ENCODE data around the gene DMGDH.

DMGDH gene

DNA sequence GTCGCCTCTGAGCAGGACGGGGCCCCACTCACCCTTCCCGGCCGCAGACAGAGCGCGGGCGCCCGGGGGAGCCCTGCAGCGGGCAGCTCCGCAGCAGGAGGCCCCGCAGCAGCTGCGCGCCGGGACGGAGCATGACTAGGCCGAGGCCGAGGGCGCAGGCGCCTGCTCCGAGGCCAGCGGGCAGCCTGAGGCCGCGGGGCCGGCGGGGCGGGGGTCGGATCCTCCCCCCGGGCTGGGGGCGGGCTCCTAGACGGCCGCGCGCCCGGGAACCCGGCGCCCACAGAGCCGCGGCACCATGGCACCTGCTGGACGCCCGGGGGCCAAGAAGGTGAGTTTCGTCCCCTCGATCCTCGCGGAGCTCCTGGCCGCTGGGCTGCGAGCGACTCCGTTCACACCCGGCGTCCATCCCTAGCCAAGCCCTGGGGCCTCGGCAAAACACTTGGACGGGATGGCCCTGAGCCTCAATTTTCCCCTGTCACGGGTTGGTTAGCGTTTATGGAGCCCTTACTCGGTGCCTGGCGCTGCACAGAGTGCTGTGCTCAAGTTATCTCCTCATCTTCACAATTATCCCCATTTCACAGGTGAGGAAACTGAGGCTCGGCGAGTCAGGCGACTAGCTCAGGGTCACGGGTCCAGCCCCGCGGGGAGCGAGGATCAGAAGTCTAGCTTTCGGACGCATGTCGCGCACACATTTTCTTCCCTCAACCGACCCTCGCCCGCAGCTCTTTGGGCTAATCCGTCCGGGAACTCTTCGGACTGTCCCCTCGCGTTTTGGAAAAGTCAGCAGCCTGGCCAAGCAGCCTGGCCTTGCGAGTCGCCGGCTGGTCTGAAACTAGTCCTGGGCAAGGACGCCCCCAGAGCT lies at the start of gene DMGDH, which contains the start of gene BHMT2:
DMGDH (minus strand) TSS at position 187 of the 862 bp plus-strand sequence; CDS start at position 133, 54 bp downstream.
BHMT2 (plus strand) TSS at position 280 of the 862 bp plus-strand sequence; CDS start at position 296, 16 bp downstream.
- peak; percentile 50 to 74 for DNase-seq

DNA sequence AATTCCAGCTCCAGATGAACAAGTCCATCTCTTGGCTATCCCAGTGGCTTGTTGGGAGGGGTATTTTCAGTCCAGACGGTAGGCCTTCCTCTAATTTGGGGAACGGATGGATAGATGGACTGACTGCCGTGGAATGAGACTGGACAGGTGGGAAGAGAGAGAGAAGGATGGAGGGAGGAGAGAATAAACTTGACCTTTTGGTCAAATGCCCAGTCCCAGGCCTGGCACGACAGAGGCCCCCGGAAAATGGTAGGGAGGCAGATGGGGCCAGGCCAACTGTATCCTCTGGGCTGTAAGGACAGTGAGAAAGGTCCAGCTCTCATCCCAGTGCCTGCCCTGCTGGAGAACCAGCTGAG lies 43.2 kb upstream of the DMGDH start:
- DNase-seq: no peak

DNA sequence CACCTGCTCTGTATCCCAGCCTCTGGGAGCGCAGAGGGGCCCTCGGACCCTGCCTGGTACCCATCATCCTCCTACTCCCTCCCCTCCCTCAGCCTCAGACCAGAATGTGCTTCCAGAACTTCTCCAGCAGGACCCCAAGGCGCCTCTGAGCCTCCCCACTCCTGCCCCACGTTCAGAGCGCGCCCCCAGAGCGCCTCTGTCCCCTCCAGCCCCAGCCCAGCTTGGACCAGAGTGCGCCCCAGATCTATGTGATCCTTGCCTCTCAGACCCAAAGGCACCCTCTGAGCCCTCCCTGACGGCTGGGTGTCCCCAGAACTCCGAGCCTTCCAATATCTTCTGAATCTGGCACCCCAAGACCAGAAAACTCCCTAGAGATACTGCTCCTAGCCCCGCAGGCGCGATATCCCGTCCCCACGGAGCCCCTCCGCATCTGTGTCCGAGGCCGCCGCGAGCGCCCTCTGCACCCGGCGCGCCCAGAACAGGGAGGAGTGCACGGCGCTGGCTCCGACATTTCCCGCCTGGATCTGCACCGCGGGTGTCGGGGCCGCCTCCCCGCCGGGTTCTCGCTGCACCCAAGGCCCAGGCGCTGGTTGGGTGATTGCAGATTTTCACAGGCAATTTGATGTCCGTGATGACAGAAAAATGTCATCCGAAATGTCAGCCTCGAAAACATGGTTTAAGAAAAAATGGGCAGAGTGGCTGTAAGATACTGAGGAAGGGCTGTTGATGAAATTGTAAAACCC lies 42.7 kb upstream of the DMGDH start:
- DNase-seq: no peak

DNA sequence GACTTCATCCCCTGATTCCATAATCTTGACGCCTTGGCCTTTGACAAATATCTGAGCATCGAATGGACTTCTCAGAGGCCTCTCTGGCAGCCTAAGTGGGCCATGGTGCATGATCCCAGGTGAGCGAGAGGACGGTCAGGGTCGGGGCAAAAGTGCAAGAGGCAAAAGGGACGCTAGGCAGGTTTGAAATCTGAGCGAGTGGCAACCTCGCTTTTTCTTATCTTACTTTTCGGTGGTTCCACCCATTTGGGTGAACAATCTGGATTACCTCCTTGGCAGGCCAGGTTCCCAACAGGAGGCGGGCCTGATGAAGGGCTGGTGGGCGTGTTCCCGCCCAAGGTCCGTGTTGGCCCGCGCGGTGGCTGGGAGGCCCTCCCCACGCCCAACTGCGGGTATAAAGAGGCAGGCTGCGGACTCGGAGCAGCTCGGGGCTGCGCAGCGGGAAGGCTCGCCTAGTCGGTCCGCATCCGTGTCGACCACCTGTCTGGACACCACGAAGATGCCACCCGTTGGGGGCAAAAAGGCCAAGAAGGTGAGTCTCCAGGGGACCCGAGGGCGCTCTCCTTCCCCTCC lies 42.0 kb upstream of the DMGDH start, which contains the start of gene BHMT:
BHMT (plus strand) TSS at position 423 of the 573 bp plus-strand sequence; CDS start at position 500, 77 bp downstream.
- no peak for DNase-seq

DNA sequence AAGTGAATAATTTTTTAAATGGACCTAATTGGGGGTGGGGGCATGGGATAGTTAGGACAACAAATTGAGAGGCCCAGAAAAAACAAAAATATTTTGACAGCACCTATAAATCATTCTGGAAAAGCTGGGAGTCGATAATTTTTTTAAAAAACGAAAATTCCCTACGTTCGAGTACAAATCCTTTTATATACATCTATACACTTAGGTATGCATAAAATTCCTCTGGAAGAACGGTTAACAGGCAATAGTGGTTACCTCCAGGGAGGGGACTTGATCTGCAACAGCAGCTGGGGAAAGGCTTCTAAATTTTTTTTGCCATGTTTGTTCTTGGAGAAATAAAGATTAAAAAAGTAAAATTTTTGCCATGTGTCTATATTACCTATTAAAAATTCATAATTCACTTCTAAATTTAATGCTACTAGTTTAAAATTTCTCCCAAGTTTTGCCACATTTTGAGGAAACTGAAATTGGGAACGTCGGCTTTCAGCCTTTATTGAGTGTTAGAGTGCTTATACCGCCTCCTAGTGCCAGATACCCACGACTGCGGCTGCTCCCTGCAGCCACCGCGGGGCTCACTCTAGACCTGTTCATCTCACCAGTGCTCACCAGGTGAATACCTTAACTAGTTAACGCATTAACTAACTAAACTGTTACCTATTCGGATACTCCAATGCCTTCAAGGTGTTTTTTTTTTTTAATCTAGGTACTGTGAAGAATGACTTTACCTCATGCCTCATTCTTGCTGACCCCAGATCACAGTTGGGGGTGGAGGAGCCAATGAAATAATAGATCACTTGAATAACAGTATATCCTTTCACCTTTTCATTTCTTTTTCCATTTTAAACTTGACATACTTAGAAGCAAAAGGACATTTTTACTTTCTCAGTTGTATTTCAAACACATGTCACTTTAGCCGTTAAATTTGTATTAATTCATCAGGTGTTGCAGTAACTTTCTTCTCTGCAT lies 40.3 kb upstream of the DMGDH start:
- no peak for DNase-seq

DNA sequence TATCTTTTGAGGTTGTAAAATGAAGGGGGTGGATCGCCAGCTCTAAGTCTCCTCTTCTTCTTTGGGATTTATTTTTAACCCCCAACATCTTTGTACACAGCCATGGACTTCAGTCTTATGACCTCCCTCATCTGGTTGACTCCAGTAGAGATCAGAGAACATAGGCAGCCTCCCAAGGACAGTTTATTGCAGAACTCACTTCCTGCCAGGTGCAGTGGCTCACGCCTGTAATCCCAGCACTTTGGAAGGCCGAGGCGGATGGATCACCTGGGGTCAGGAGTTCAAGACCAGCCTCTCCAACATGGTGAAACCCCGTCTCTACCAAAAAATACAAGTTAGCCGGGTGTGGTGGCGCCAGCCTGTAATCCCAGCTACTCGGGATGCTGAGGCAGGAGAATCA lies 39.3 kb upstream of the DMGDH start:
- no peak for DNase-seq

DNA sequence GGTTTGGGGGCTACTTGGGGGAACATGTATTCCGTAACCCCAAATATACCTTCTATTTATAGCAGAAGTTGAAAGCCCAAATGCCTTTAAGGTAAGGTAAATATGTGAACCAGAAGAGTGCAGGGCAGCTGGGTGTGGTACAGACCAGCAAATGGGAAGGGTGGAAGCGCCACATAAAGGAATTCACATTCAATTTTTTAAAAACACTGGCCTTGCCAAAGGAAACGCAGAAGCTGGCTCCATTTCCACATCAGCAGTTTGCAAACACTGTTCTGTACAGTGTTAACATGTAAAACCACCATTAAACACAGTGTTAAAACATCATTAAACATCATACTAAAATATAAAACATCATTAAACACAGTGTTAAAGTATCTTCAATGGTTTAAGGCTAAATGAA lies 38.6 kb upstream of the DMGDH start:
- DNase-seq: no peak

DNA sequence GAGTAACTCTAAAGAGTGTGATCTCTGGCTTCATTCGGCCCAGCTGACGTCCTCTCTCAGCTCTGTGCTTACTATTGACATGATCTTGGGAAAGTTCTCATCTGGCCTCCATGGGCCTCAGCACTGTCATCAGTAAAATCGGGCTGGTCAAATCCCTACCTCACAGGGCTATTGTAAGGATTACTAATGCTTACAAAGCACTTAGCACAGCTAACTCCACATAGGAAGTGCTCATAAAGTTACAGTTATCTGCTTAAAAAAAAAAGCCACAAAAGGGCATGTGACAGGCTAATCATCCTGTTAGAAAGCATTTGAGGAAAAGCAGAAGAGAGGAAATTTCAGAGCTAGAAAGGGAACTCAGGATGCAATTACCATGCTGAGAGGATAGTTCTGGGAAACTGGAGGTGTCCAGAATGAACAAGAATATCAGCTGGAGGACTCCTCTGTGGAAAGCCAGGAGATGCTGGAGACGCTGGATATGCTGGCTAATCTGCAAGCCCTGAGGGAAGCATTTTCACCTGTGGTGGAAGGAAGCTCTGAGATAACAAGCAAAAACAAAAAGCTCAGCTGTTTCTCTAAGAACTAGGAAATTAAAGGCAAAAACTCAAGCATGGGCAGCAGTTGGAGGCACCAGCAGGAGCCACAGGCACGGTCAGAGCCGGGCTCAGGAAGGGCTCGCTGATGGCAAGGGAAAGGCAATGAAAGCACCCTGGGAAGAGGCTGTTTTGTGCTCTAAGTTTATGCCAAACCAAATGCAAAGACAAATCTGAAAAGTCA lies 37.7 kb upstream of the DMGDH start:
- DNase-seq: no peak

DNA sequence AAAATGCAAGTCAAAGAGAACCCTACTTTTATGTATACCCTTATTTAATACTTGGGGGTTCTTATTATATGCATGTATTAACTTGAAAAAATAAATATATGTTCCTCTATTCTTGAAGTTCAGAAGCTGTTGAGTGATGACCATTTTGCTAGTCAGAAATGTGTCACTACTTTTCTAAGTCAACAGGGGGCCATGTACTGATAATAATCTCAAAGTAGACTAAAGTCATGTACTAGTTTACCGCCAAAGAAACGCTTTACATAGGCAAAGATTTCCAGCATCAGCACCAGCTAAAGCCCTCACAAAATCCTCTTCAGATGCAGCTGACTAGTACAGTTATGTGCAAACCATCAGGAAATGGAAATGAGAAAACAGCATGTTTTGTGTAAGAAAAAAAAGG lies 36.4 kb upstream of the DMGDH start:
- no peak for DNase-seq

DNA sequence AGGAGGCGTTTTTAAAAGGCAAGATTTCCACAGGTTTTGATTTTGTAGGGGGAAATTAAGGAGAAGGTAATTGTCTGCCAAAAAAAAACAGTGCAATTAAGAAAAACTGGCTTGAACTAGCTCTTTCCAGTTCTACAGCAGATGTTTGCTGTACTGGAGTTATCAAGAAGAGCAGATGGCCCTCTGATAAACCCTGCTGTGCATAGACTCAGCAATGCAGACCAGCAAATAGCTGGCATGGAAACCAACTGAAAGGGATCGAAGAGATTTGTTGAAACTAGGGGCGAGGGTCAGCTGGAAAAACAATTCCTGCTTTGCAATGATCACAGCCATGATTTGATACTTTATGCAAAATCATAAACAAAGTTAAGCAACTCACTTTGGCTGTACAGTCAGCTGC lies 24.3 kb upstream of the DMGDH start:
- DNase-seq: peak; percentile 50 to 72

DNA sequence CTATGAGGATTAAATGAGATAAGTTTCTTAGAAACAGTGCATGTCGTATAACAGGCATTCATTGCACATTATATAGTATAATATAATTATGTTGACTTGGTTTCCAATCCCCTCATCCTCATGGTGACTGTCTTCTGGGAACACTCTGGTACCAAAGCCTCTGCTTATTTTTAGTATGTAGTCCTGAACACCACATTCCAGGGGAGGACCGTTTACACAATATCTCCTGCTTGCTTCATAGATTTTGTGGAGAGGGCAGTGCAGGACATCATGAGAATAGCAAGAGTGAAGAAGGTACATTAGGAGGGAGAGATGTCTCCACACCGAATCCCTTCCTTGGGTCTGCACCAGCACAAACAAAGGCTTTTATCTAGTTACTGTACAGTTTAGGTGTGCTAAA lies 21.6 kb upstream of the DMGDH start:
- DNase-seq: no peak

DNA sequence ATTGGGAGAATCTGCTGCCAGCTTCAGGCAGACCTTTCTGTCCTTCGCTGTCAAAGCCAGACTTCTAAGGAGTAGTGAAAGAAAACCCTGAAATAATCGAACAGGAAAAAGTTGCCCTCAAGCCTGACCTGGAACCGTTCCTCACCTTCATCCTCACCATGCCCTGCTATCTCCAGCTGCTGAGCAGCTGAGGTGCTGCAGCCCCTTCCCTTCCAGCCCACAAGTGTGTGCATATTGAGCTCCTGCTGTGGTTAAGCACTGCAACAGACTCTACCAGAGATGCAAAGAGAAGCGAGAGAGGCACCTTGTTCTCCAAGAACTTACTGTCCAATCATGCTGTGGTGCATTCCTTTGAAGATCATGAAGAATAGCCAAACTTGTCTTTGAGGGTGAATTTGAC lies 19.0 kb upstream of the DMGDH start:
- DNase-seq: no peak

DNA sequence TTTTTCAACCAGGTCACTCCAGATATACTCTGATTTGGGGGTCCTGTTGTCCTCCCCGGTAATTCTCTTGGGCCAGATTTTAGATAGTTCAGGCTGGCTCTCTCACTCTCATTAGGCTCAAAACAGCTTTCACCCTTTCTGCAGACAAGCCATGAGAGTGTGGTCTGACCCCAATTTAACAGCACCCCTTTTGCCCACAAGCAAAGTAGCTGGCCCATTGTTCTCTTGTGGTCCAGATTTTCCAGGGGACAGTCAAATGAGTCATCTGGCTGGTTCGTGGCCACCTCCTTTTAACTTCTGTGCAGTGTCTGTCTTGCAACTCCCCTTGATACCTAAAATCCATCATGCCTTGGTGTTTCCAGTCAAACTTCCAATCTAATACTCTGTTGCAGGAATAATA lies 16.6 kb upstream of the DMGDH start:
- no peak for DNase-seq

DNA sequence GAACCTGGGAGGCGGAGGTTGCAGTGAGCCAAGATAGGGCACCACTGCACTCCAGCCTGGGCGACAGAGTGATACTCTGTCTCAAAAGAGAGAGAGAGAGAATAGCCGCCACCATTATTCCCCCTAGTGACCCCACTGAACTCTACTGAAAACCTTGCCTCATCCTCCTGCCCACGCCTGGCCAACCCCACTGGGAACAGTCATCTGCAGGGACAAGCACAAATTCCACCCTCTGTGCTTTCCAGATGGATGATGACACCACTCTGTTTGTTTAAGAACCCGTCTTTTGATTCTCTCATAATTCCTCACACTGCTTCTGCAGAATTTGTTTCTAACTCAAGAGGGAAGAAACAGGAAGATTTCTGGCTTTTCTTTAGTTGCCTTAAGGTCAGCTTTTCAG lies 12.3 kb upstream of the DMGDH start:
- DNase-seq: no peak

DNA sequence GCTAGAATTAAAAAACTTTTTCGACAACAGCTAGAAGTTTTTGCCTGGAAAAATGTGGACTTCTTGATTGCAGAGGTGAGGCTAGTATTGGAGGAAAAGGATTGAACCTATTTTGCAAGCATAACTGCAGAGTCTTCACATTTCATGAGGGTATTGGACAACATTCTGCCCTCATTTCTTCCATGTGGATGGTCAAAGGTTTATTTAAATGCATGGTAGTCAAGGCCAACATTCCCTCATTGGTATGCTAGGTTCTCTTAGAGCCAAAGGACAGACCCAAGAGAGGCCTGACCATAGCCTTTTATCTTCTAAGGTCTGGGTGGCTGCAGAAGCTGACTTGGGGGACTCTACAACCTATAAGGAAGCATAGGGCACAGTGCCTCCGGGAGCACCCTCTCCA lies 11.3 kb upstream of the DMGDH start:
- no peak for DNase-seq

DNA sequence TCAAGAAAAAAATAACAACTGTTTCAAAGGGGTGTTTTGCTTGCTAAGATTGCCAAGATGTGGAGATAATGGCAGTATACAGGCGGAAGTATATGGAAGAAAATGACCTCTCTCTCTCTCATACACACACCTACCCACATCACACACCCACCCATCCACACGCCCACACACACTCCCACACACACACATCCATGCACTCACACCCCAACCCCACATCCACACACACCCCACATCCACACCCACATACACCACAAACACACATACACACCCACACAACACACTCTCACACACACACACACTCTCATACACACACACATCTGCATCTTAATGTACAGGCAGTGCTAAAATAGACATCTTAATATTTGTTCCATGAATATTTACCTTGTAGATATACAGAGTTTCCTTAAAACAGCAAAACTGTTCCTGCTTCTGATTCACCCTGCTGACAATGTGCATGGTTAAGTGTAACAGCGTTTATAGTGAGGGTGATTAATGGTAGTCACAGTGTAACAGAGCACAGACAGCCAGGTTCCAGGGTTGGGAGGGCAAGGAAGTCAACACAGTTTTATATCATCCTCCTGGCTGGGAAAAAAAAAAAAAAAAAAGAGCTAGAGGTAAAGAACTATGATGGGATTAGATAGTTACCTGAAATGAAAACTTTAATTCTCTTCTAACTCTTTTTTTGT lies 8.3 kb upstream of the DMGDH start:
- DNase-seq: no peak

DNA sequence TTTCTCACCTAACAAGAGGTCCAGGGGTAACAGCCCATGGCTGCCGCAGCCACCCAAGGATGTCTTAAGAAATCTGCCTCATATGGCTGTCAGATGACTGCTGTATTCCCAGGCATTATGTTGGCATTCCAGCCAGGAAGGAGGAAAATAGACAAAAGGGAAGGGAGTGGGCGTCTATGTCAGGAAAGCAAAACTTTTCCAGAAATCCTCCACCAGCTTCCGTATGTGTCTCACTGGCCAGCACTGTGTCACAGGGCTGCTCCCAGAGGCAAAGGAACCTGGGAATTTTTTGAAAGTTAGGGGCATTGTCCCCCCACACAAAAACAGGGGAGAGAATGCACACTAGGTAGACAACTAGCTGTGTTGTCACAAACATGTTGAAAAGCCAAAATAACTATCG lies 7.3 kb upstream of the DMGDH start:
- no peak for DNase-seq

DNA sequence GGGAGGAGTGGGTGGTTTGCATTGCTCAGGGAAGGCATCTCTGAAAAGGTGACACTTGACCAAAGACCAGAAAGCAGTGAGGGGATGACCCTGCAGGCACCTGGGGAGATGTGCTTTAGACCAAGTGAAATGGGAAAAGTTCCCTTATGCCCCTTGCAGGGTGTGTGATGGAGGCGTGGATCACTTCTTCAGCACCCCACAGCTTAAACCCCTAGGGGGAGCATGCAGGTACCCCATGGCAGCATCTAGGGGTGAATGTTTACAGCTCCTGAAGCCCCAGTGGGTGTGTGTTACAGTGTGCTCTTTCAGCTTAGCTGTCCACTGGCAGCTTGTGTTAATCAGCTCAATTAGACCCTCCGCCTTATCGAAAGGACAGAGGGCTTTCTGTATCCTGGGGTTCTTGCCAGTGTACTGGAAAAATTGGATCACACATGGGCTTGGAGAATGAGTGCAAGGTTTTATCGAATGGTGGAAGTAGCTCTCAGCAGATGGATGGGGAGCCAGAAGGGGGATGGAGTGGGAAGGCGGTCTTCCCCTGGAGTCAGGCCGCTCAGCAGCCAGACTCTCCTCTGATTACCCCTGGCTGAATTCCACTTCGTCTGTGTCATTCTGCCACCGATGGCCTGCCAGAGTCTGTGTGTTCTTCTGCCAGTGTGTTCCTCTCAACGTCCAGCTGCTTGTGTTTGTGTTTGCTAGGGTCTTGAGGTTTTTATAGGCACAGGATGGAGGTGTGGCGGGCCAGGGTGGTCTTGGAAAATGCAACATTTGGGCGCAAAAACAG lies 6.4 kb upstream of the DMGDH start:
- peak in 1 of 2 experiments; percentile 3 for DNase-seq

DNA sequence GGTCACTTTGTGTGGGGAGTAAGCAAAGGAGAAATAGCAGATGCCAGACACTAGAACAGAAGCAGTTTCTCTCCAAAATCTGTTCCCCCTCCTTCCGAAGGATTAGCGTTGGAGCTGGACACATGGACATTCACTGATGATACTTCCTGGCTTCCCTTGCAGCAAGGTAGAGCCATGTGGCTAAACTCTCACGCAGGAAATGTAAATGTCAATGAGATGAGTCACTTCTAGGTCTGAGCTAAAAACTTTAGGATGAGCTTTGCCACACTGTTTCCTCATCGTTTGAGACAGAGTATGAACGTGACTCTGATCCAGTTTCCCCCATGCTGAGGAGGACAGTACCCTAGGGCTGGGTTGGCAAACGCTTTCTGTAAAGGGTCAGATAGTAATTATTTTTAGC lies 5.2 kb upstream of the DMGDH start:
- DNase-seq: no peak

DNA sequence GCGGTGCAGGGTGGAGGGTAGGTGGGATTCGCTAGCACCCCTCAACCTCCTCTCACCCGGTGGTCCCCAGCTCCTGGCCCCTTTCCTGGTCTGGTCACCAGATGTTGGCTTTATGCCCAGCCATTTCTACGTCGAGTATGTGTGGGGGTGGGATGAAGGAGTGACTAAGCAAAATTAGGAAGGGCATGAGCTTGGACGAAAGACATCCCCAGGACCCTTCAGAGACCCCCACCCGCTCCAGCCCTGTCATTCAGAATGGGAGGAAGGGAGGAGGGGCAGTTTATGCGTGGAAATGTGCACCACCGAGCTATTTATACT lies 835 bp upstream of the DMGDH start:
- peak; percentile 58 to 76 for DNase-seq
